Ishikawa (cell line): Measurements from ENCODE around the gene DCC.

Source experiments
- CEBPB ChIP-seq: IDR thresholded peaks from 2 replicates; pipeline ENCODE4 v1.6.1; 2012
- CREB1 ChIP-seq: IDR thresholded peaks from 2 replicates; pipeline ENCODE4 v1.6.1; 2012; ENCODE audit warnings: low read depth
- EGR1 ChIP-seq: IDR thresholded peaks from 2 replicates; pipeline ENCODE4 v1.6.1; 2012
- EP300 ChIP-seq: IDR thresholded peaks from 2 replicates; pipeline ENCODE4 v1.6.1; 2012; ENCODE audit warnings: borderline replicate concordance
- FOXM1 ChIP-seq: IDR thresholded peaks from 2 replicates; pipeline ENCODE4 v1.6.1; 2012; ENCODE audit warnings: low read depth, borderline replicate concordance
- MAX ChIP-seq: IDR thresholded peaks from 2 replicates; pipeline ENCODE4 v1.6.1; 2012
- NFIC ChIP-seq: IDR thresholded peaks from 2 replicates; pipeline ENCODE4 v1.6.1; 2012
- RAD21 ChIP-seq: IDR thresholded peaks from 2 replicates; pipeline ENCODE4 v1.6.1; 2012; ENCODE audit warnings: low read depth
- REST ChIP-seq: IDR thresholded peaks from 2 replicates; pipeline ENCODE4 v1.6.1; 2012; ENCODE audit warnings: low read depth, mild to moderate bottlenecking
- TAF1 ChIP-seq: IDR thresholded peaks from 2 replicates; pipeline ENCODE4 v1.6.1; 2012; ENCODE audit warnings: low read depth, mild to moderate bottlenecking
- TCF12 ChIP-seq: IDR thresholded peaks from 2 replicates; pipeline ENCODE4 v1.6.1; 2012; ENCODE audit warnings: low read depth
- TEAD4 ChIP-seq: IDR thresholded peaks from 2 replicates; pipeline ENCODE4 v1.6.1; 2012
- USF1 ChIP-seq: IDR thresholded peaks from 2 replicates; pipeline ENCODE4 v1.6.1; 2012
- YY1 ChIP-seq: IDR thresholded peaks from 2 replicates; pipeline ENCODE4 v1.6.1; 2012; ENCODE audit warnings: low read depth
- ZBTB7A ChIP-seq: IDR thresholded peaks from 2 replicates; pipeline ENCODE4 v1.6.1; 2012; ENCODE audit warnings: low read depth

Gene DCC

GRCh38 chr18:52953387-52953786 is 613.4 kb downstream of the DCC start:
- no peak for TF ChIP-seq FOXM1
- no peak for TF ChIP-seq TAF1
- TF ChIP-seq CEBPB = no peak
- TF ChIP-seq CREB1 = no peak
- TF ChIP-seq EP300 = no peak
- no peak for TF ChIP-seq MAX
- TF ChIP-seq NFIC = no peak
- TF ChIP-seq RAD21 = no peak
- no peak for TF ChIP-seq EGR1
- no peak for TF ChIP-seq ZBTB7A
- no peak for TF ChIP-seq YY1
- no peak for TF ChIP-seq USF1

GRCh38 chr18:52963481-52963880 is 623.5 kb downstream of the DCC start:
- TF ChIP-seq CREB1 (no peak), CEBPB (no peak), EP300 (no peak), NFIC (no peak), YY1 (no peak), REST (no peak), MAX (no peak), TAF1 (no peak), TCF12 (no peak), EGR1 (no peak), TEAD4 (no peak), ZBTB7A (no peak), USF1 (no peak), RAD21 (no peak), FOXM1 (no peak)

GRCh38 chr18:52970686-52971085 is 630.7 kb downstream of the DCC start:
- TF ChIP-seq TCF12 (no peak), NFIC (no peak)

- TF ChIP-seq TAF1 (no peak), NFIC (no peak), EGR1 (no peak), CREB1 (no peak), ZBTB7A (no peak), RAD21 (no peak), YY1 (no peak), TEAD4 (no peak), TCF12 (no peak), USF1 (no peak), MAX (no peak), REST (no peak), FOXM1 (no peak), CEBPB (no peak), EP300 (no peak)
Observed at GRCh38 chr18:52971097-52971496, 631.1 kb downstream of the DCC start.

- no peak for TF ChIP-seq MAX
- TF ChIP-seq NFIC = no peak
- no peak for TF ChIP-seq EGR1
- TF ChIP-seq TEAD4 = no peak
- TF ChIP-seq TAF1 = no peak
- TF ChIP-seq EP300 = no peak
- no peak for TF ChIP-seq FOXM1
- no peak for TF ChIP-seq ZBTB7A
- no peak for TF ChIP-seq YY1
- TF ChIP-seq TCF12 = no peak
- TF ChIP-seq USF1 = no peak
- no peak for TF ChIP-seq CREB1
- TF ChIP-seq REST = no peak
- no peak for TF ChIP-seq CEBPB
- no peak for TF ChIP-seq RAD21
Observed at GRCh38 chr18:52979892-52980291, 639.9 kb downstream of the DCC start.
